ENCODE measurements around the gene P4HB. TPM values are rescaled to one million over a fixed set of nuclear protein-coding genes. Genes with fewer than 3 reads are reported as not detected.

The P4HB gene
- total and polyA plus RNA-seq, 10 of the 15 experiments (the other 5 are each of a cell fraction or from before 2014, with no cell fraction given), result 4.7 to 549 (median 361) TPM

- POLR2A ChIA-PET, result interaction anchor here (1.4 to 3.5 kb wide), 4 partner anchors 15 to 58 kb away, joined by 3 to 26 read pairs (median 8); partner anchors contain the start of genes ALYREF, ANAPC11 and MCRIP1
- no peak overlapping the region for H3K4me3 ChIP-seq
- DNase-seq (ENCODE audit: low read depth, low spot score), result no peak
- peak; percentile 1; the same call in 1 of the 3 replicates for ATAC-seq
- peaks cover 72% of the 10 kb centered on the region for H3K79me2 ChIP-seq (ENCODE audit: control insufficient read depth, insufficient read depth, low read length)
- RAD21 ChIA-PET (ENCODE audit: unreplicated experiment), result no interaction called here
- H2AFZ ChIP-seq (ENCODE audit: control insufficient read depth, low read depth, low read length), result no peak overlapping the region
- H3K4me2 ChIP-seq (ENCODE audit: control insufficient read depth, insufficient read depth), result no peak overlapping the region; the same call in 1 of the 2 replicates
- H3K36me3 ChIP-seq (ENCODE audit: control insufficient read depth in 2 of 2, insufficient read depth in 2 of 2, low read length in 1 of 2), result peaks cover 11 to 24% of the 10 kb centered on the region in 2 experiments; a peak in 3 of 4 replicates
- no TSS peak for BruUV-seq (replicated peaks)
- CTCF ChIA-PET, result no interaction called here
- peaks cover 13% of the 10 kb centered on the region for H3K4me1 ChIP-seq (ENCODE audit: control insufficient read depth, insufficient read depth, low read length)
- WGBS (ENCODE audit: insufficient coverage, insufficient replicate concordance, low lambda C conversion rate, missing lambda C conversion rate), result 46% methylated on average over 23 of the region's 23 CpGs
- no peak for FAIRE-seq
- 0 out of 2 replicates have a peak, but pooled peaks cover 3% of the 10 kb centered on the region for H4K20me1 ChIP-seq (ENCODE audit: control insufficient read depth, insufficient read depth)
- SMC1A ChIA-PET (ENCODE audit: uncharacterized antibody, unreplicated experiment), result no interaction called here
- H3K27me3 ChIP-seq (replicated peaks in 1 of 2; ENCODE audit: control insufficient read depth in 2 of 2, insufficient read depth in 2 of 2, low read length in 1 of 2), result no peaks in the 10 kb centered on the region
- H3K9me3 ChIP-seq (replicated peaks; ENCODE audit: control insufficient read depth, insufficient read depth, low read length), result no peaks in the 10 kb centered on the region
- no peak overlapping the region for H3K27ac ChIP-seq (ENCODE audit: control insufficient read depth, insufficient read depth)
- H3K9ac ChIP-seq (ENCODE audit: control insufficient read depth, insufficient read depth, low read length), result peak overlapping the region; percentile 9
- in situ Hi-C loops (cut with MboI), result no loop called here
- intact Hi-C loops (cut with micrococcal nuclease; ENCODE audit: unreplicated experiment), result no loop called here
- TF ChIP-seq RELA (IDR thresholded peaks at IDR 0.05; ENCODE audit: borderline replicate concordance, partially characterized antibody) (no peak), PML (IDR thresholded peaks at IDR 0.05; ENCODE audit: low read length) (no peak; the same call in 1 of the 2 replicates), IRF4 (IDR thresholded peaks at IDR 0.05; ENCODE audit: low read depth, low read length) (no peak), YBX1 (IDR thresholded peaks at IDR 0.05) (no peak), ZNF207 (IDR thresholded peaks at IDR 0.05; ENCODE audit: borderline replicate concordance) (no peak), SPI1 (IDR thresholded peaks at IDR 0.05; ENCODE audit: borderline replicate concordance, insufficient read depth, low read depth, low read length) (no peak), SMARCA5 (IDR thresholded peaks at IDR 0.05) (no peak), PAX8 (IDR thresholded peaks at IDR 0.05) (no peak), ASH2L (IDR thresholded peaks at IDR 0.05; ENCODE audit: borderline replicate concordance, low read depth) (no peak), CBX5 (IDR thresholded peaks at IDR 0.05; ENCODE audit: low read depth) (no peak), ZNF217 (IDR thresholded peaks at IDR 0.05) (no peak), FOXM1 (IDR thresholded peaks at IDR 0.05; ENCODE audit: low read depth, low read length) (0 out of 2 replicates have a peak, but pooled peaks have one; percentile 9), BACH1 (IDR thresholded peaks at IDR 0.05; ENCODE audit: borderline replicate concordance) (peak; percentile 92), NR2C1 (IDR thresholded peaks at IDR 0.05) (no peak), NBN (IDR thresholded peaks at IDR 0.05) (0 out of 2 replicates have a peak, but pooled peaks have one; percentile 31), ZNF24 (IDR thresholded peaks at IDR 0.05) (no peak), MTA3 (IDR thresholded peaks at IDR 0.05; ENCODE audit: borderline replicate concordance, low read length) (peak; percentile 40; the same call in 1 of the 2 replicates), USF2 (IDR thresholded peaks at IDR 0.05; ENCODE audit: borderline replicate concordance, low read depth, low read length) (no peak), POLR2AphosphoS5 (IDR thresholded peaks at IDR 0.05; ENCODE audit: low read length) (no peak; the same call in 1 of the 2 replicates), POU2F2 (IDR thresholded peaks at IDR 0.05; ENCODE audit: borderline replicate concordance, low read depth, low read length) (no peak; the same call in 2 of the 3 replicates), NR2F1 (conservative IDR thresholded peaks at IDR 0.05) (no peak), RFX5 (IDR thresholded peaks at IDR 0.05; ENCODE audit: low read depth, low read length) (no peak), PBX3 (IDR thresholded peaks at IDR 0.05; ENCODE audit: insufficient replicate concordance, low read depth, low read length) (no peak), YY1 (IDR thresholded peaks at IDR 0.05; ENCODE audit: low read depth, low read length) (no peak), CREM (IDR thresholded peaks at IDR 0.05; ENCODE audit: low read depth) (0 out of 2 replicates have a peak, but pooled peaks have one; percentile 3)
Measured at GRCh38 chr17:81867170-81867990, 7.0 kb upstream of the P4HB start.
